HG02759 (cell line): ENCODE results near the gene STAB1.
"Not testable (repeated sequence)": the region's sequence is repeated elsewhere in the genome, so short reads cannot be mapped to it uniquely, and the experiment has no call there.

Experiments used
- ATAC-seq: cut with Tn5 transposase; IDR thresholded peaks from one replicate; pipeline ENCODE4 v1.9.1; 2021; ENCODE audit warnings: mild to moderate bottlenecking, moderate library complexity; ENCODE audit not compliant: unreplicated experiment

Gene STAB1

GRCh38 chr3:52521881-52522650, 26.9 kb downstream of the STAB1 start:
- no peak for ATAC-seq

GRCh38 chr3:52522651-52523251, 27.6 kb downstream of the STAB1 start:
- no peak for ATAC-seq

GRCh38 chr3:52523386-52524257, 28.5 kb downstream of the STAB1 start:
- no peak for ATAC-seq

GRCh38 chr3:52524258-52524751, 29.2 kb downstream of the STAB1 start:
- ATAC-seq, result no peak

DNA sequence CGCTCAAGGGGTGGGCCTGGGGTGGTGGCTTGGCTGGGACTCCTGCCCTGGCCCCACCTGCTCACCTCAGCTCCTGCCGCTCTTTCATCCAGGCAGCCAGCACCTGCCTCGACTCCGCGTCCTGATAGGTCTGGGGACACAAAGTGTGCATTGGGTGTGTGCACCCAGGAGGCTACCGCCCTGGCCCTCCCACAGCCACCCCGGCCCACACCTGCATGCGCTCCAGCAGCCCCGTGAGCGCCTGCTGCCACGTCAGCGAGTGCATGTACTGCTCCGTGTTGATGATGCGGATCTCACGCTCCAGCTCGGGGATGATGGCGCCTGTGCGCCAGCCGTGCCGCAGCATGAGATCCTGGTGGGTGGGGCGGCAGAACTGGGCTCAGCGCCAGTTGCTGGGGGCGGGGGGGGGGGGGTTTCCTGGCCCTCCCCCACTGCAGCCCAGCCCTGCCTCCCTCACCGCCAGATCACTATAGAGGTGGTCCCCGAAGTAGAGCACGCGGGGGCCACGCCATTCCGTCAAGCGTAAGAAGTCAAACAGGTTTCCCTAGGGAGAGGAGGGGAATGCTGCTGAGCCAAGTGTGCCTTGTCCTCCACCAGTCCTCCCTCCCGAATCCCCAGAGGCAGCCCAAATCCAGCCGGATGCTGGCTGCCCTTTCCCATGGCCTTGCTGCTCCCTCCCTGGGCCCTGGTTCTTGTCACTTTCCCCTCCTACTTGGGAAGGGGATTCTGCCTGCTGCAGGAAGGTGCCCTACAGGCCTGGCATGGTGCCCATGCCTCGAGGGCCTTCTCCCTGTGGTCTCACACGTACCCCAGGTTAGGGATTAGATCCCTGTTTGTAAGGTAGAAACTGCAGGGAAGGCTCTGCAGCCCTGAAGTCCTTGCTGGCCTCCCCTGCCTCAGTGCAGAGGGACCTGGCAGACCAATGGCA, 29.9 kb downstream of the STAB1 start:
- no peak for ATAC-seq

DNA sequence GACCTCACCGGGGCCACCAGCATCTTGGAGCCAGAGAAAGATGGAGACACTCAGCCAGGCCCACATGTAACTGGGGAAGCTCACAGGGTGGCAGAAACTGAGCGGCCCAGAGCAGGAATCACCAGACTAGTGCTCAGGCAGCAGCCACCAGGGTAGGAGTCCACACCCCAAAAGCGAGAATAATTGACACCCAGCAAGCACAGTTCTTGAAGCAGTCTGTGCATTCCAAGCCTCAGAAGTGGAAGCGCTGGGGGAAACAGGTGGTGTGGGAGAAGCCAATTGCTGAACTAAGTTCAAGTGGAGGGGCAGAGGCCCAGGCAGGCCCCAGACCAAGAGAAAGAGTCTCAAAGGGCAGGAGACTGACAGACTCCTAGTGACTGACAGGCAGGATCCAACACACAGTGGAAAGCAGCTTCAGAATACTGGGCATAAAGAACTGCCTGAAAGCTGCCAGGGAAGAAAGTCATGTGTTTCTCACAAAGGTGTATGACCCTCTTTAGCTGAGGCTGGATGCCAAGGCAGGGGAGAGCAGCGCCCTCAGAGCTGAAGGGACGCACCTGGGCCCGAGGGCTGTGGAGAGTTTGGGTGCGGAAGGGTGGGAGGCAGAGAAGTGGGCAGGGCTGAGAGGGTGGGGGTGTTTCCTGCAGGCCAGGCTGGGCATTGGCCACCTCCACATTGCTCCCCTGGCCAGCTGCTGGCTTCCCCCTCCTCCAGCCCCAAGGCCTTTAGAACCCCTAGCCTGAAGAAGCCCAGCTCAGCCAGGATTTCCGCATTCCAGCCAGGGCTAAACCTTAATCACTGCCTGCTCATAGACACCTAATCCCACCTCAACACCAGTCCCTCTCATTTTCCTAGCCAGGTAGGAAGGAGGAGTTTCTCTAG, 30.8 kb downstream of the STAB1 start:
- ATAC-seq, result no peak

DNA sequence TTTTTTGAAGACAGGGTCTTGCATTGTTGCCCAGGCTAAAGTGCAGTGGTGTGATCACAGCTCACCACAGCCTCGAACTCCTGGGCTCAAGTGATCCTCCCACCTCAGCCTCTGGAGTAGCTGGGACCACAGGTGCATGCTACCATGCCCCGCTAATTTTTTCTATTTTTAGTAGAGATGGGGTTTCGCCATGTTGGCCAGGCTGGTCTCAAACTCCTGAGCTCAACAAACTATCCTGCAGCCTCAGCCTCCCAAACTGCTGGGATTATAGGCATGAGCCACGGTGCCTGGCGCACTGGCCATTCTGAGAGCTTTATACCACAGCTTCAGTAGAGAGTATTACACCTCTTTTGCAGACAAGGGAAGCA, 31.5 kb downstream of the STAB1 start:
- not testable (repeated sequence) for ATAC-seq

DNA sequence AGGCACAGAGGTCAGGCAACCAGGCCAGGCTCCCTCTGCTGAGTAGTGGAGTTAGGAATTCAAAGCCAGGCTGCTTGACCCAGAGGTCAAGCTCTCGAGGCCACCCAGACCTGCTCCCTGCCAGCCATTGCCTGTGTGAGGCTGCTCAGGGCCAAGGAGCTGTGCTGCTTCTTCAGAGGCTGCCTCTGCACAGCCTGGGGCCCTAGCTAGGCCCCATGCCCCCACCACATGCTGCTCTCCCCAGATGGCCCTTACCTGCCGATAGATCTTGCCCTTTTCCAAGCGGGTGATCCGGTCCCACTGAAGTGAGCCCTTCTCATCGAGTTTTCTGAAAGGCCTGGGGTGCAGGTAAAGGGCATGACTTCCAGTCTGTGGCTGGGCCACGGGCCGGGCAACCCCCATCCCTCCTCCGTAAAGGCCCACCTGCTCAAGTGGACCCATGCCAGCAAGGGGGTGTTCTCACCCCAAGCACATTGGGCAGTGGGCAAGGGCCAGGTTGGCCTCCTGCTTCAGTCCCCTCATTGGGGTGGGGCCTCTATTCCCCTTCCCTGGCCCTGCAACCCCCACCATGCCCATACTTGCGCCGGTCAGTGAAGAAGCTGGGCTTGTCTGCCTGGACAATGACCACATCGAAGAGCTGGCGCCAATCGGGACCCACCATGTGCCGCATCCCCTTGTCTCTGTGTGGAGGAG, 32.0 kb downstream of the STAB1 start:
- ATAC-seq, result no peak

DNA sequence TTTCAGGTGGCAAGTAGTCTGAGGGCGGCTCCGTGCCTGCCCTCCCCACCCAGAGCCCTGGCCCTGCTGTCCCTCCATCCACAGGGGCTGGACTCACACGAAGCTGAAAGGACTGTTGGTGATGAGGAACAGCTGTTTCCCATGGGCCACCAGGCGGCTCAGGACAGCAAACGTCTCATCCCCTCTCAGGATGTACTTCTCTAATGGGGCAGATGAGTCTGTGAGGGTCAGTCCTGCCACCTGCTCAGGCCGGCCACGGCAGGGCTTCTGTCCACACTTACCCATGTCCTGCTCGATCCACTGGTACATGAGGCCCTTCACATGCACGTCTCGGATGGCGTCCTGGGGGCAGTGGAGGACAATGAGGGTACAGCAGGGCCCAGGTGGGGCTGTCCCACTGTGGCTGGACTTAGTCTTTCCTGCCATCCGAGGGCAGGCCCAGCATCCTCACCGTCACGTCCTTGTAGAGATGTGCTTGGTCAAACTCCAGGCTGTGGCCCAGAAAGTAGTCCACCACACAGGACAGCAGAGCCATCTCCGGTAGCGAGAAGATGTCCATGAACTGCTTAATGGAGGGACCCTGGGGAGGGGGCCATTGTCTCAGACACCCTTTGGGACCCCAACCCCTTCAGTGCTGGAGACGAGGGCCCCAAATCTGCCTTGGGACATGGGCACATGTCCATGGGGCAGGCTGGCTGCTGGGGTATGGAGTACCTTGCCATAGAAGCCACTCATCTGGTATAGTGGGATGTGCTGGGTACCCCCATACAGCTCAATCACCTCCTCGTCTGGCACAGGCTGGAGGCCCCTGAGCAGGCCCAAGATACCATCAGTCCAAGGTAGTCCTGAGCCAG, 32.8 kb downstream of the STAB1 start:
- ATAC-seq, result no peak

DNA sequence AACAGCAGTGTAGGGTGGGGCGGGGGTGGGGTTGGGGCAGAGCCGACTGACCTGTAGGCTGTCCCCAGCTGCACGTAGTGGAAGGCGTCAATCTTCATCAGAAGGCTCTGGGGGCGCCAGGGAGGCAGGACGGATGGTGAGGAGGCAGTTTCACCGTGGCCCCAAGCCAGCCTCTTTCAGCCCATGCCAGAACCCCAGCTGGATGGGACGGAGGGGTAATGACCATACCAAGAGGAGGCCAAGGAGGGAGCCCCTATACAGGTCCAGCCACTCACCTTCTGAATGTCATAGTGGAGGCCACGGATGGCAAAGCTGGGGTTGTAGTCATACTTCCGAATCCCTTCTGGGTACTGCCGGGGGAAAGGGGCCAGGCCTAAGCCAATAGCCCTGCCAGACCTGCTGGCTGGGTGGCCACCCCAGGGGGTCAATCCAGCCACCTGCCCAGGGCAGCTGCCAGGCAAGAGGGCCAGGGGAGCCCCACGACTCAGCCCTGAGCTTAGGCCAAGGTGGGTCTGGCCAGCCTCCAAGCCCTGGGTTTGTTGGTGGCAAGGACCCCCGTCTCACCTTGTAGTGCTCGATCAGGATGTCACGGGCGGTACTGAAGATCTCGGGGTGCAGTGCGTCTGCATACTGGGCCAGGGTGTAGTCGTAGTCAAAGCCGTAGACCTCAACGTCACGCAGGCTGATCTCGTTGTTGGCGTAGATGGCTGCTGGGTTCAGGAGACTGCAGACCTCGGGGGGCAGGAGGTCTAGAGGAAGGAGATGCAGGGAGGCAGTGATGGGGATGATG, 33.6 kb downstream of the STAB1 start:
- no peak for ATAC-seq

- no peak for ATAC-seq
Measured at GRCh38 chr3:52529376-52530333, 34.5 kb downstream of the STAB1 start.

- no peak for ATAC-seq
Measured at GRCh38 chr3:52530918-52531826, 36.0 kb downstream of the STAB1 start.

DNA sequence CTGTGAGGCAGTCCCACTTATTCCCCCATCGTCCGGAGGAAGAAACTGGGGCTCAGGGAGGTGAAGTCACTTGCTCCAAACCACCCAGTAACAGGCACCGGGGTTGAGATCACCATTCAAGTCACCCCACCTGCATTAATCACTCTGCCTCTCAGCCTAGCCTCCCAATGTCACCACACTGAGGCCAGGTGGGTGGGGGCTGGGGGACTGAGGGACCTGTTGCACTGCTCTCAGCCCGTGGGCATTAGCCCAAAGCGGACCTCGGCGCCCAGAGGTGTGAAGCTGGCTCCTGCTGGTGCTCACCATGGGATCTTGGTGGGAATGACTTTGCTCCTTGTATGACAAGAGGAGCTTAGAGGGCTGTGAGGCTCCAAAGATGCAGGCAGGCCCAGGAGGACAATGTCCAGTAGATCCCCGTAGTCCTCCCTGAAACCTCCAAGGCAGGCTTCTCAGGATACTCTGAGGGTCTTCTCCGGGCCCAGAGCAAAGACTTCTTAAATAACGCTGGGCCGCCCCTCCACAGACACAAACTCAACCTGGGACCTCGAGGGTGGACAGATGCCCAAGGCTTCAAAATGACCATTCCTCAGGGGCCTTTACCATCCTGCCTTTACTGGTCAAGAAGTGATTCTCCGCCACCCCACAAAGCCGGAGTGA, 36.9 kb downstream of the STAB1 start:
- no peak for ATAC-seq

GRCh38 chr3:52532517-52532837, 37.3 kb downstream of the STAB1 start:
- no peak for ATAC-seq
